ENCODE results near the gene LRSAM1.

Gene LRSAM1

GRCh38 chr9:127426756-127427155, 24.6 kb upstream of the LRSAM1 start:
- DNase-seq (ENCODE audit: low read depth): no peak

- DNase-seq (ENCODE audit: low read depth): no peak
These were observed 23.0 kb upstream of the LRSAM1 start for GRCh38 chr9:127428348-127428747.

GRCh38 chr9:127430415-127430814, 20.9 kb upstream of the LRSAM1 start:
- DNase-seq (ENCODE audit: low read depth): no peak

GRCh38 chr9:127437497-127438264, 13.6 kb upstream of the LRSAM1 start:
- DNase-seq (ENCODE audit: low read depth): no peak

GRCh38 chr9:127438394-127438793, 12.9 kb upstream of the LRSAM1 start:
- DNase-seq (ENCODE audit: low read depth): no peak

- DNase-seq (ENCODE audit: low read depth): no peak
These were observed 6.9 kb upstream of the LRSAM1 start for GRCh38 chr9:127444283-127444920.

GRCh38 chr9:127444921-127445850, 6.1 kb upstream of the LRSAM1 start:
- DNase-seq (ENCODE audit: low read depth): no peak

GRCh38 chr9:127445851-127446712, 5.2 kb upstream of the LRSAM1 start:
- no peak for DNase-seq (ENCODE audit: low read depth)

GRCh38 chr9:127446713-127447415, 4.4 kb upstream of the LRSAM1 start:
- DNase-seq (ENCODE audit: low read depth): no peak

- no peak for DNase-seq (ENCODE audit: low read depth)
These were observed 3.7 kb upstream of the LRSAM1 start for GRCh38 chr9:127447416-127448111.

GRCh38 chr9:127448112-127448805, 3.1 kb upstream of the LRSAM1 start:
- no peak for DNase-seq (ENCODE audit: low read depth)

- DNase-seq (ENCODE audit: low read depth): no peak
These were observed 1.9 kb upstream of the LRSAM1 start for GRCh38 chr9:127449332-127449966.

- no peak for DNase-seq (ENCODE audit: low read depth)
These were observed 1.0 kb upstream of the LRSAM1 start for GRCh38 chr9:127450243-127450760.

- no peak for DNase-seq (ENCODE audit: low read depth)
These were observed 223 bp downstream of the LRSAM1 start for GRCh38 chr9:127451608-127451857.

GRCh38 chr9:127451858-127452656, 747 bp downstream of the LRSAM1 start:
- DNase-seq (ENCODE audit: low read depth): no peak

- no peak for DNase-seq (ENCODE audit: low read depth)
These were observed 1.4 kb downstream of the LRSAM1 start for GRCh38 chr9:127452691-127453090.

GRCh38 chr9:127455324-127455992, 4.1 kb downstream of the LRSAM1 start:
- DNase-seq (ENCODE audit: low read depth): no peak

All from T follicular helper cell (primary cell).